Measurements from ENCODE around the gene WBP4. TPM values are rescaled to one million over a fixed set of nuclear protein-coding genes. Genes with fewer than 3 reads are reported as not detected.

WBP4 gene, protein sequence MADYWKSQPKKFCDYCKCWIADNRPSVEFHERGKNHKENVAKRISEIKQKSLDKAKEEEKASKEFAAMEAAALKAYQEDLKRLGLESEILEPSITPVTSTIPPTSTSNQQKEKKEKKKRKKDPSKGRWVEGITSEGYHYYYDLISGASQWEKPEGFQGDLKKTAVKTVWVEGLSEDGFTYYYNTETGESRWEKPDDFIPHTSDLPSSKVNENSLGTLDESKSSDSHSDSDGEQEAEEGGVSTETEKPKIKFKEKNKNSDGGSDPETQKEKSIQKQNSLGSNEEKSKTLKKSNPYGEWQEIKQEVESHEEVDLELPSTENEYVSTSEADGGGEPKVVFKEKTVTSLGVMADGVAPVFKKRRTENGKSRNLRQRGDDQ
- total RNA-seq: 10 to 100 TPM; 15.9 to 16.7 TPM

DNA sequence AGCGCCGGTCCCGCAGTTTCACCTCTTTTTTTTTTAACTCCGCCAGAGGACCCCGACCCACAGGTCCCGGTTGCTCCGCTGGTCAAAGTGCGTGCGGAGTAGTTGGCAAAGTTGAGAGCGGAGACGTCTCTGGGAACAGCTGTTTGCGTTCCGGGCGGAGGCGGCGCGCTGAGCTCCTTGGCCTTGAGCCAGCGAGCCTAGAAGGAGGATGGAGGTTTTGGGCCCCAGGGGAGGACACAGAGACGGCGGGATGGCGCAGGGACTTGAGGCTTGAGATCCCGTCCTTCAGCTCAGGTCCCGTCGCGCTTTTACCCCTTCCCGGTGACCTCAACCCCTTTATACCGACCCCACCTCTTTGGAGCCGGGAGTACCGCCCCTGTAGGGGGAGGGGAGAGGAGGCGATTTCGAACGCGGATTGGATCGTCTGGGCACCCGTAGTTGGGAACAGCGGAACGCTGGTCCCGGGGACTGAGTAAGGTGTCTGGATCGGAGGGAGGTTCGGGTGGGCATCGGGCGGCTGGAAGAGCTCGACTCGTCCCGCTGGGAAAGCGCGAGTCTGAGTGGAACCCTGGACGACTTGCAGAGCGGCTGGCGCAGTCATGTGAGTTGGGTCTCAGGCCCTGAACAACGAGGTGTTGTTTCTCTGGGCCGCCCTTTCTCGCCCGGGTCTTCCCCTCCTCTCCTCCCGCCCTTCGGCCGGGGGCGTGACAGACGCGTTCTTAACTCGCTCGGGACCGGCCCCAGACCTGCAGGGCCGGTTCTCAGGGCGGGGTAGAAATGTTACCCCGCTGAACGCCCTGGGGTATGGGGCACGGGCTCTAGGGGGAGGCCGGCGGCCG lies at the start of gene WBP4:
TSS of gene WBP4 (plus strand) at position 435 of the 839 bp plus-strand sequence. CDS start at position 600, 165 bp downstream.
- peaks cover 62% of the 10 kb centered on the region for H3K4me1 Mint-ChIP-seq
- peak within 1 kb of the TSS; percentile 99 for H3K4me3 Mint-ChIP-seq
- peaks cover 6% of the 10 kb centered on the region for H3K27me3 Mint-ChIP-seq
- peak; percentile 89 for DNase-seq
- no peaks in the 10 kb centered on the region for H3K9me3 Mint-ChIP-seq
- H3K36me3 Mint-ChIP-seq: peaks cover 26% of the 10 kb centered on the region
- H3K27ac Mint-ChIP-seq: peak within 1 kb of the TSS; percentile 99

DNA sequence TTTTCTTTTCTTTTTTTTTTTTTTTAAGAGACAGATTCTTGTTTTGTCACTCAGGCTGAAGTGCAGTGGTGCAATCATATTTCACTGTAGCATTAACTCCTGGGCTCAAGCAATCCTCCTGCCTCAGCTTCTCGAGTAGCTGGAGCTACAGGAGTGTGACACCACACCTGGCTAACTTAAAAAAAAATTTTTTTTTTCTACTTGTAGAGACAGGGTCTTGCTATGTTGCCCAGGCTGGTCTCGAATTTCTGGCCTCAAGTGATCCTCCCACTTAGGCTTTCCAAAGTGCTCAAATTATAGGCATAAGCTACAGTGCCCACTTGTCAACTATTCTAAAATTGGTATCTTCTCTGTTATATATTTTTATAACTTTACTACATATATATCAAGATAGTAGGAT lies 48.8 kb upstream of the WBP4 start:
- peak overlapping the region; percentile 20 for H3K27ac Mint-ChIP-seq
- peaks cover 65% of the 10 kb centered on the region for H3K4me1 Mint-ChIP-seq
- H3K4me3 Mint-ChIP-seq: no peak overlapping the region
- no peaks in the 10 kb centered on the region for H3K9me3 Mint-ChIP-seq
- no peak for DNase-seq
- H3K36me3 Mint-ChIP-seq: peaks cover 39% of the 10 kb centered on the region
- H3K27me3 Mint-ChIP-seq: no peaks in the 10 kb centered on the region

DNA sequence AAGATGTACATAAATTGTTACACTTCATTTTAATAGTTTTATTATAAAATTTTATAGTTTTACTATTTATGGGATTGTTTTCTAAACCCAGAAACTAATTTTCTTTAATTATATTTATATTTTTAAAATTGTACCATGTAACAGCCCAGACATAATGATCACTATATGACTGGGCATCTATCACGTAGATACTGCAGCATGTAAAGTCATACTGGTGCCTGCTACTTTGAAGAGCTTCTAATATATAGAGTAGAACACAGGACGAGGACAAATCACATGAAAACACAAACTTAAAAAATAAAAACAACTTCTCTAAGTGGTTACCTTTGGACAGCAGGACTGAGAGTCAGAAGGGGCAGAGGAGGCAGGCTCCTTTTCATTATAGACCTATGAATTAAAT lies 47.5 kb upstream of the WBP4 start:
- H3K9me3 Mint-ChIP-seq: no peaks in the 10 kb centered on the region
- peak overlapping the region; percentile 94 for H3K27ac Mint-ChIP-seq
- H3K27me3 Mint-ChIP-seq: no peaks in the 10 kb centered on the region
- peaks cover 52% of the 10 kb centered on the region for H3K4me1 Mint-ChIP-seq
- peaks cover 38% of the 10 kb centered on the region for H3K36me3 Mint-ChIP-seq
- DNase-seq: no peak
- peak overlapping the region; percentile 60 for H3K4me3 Mint-ChIP-seq

DNA sequence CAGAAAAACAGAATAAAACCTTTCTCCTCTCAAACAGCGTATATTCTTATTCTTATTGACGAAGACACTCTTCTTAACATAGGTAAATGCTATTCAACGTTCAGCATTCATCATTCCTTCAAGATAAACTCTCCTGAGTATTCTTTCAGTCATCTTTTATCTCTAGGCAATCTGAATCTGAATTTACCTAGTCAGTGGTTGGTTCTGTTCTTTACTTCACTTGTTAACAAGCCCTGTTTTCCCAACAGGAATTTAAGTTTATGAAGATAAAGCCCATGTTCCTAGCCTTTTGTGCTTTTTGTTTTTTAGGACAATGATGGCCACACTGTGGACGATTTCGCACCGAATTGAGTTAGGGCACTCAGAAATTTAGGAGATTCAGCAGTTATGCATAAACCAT lies 45.4 kb upstream of the WBP4 start:
- Mint-ChIP-seq H3K36me3 (peaks cover 35% of the 10 kb centered on the region), H3K27ac (peak overlapping the region; percentile 94), H3K4me1 (peaks cover 57% of the 10 kb centered on the region), H3K27me3 (no peaks in the 10 kb centered on the region), H3K9me3 (no peaks in the 10 kb centered on the region), H3K4me3 (peak overlapping the region; percentile 88)
- no peak for DNase-seq

DNA sequence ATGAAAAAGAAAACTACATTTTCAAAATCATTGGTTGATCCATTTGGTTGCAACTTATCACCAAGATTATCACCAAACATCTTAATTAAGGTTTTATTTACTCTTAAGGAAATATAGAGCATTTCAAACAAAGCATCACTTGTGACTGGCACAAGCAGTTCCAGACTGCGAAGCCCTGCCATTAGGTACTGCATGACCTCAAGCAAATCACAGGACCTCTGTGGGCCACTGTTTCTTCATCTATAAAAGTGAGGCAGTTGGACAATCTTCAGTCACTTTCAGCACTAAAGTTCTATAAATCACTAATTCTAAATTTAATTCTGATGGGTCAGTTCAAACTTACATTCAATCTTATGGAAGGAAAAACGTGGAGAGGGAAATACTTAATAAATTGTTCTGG lies 44.1 kb upstream of the WBP4 start:
- H3K4me1 Mint-ChIP-seq: peaks cover 51% of the 10 kb centered on the region

DNA sequence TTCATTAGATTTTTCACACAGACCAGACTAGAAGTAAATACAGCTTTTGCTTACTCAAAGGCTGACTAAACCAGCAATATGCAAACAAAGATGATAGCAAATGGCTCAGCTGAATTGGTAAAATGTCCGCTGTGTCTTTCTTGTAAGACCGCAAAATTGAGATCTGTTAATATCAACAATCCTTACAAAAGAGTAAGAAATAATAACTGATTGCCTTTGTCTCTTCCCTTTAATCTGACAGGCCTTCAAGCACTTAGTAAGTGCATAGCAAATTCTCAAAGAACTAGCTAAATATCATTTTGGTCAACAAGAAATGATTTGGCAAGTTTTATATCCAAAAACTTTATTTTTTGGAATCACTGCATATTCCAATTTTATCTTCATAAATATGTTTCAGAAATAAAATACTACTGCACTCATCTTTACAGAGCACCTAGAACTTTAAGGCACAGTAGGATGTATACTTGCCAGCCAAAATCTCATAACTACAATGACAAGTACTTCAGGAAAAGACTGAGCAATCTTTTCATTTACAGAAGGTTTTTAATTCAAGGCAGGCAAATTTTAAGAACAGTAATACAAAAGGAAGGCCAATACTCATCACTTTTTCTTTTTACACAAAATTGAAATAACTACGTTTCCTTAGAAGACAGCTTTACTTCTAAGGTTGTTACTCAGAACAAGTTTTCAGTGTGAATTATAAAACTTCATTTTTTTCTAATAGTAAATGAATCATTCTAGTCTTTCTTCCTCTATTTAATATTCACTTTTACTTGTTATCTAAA lies 43.3 kb upstream of the WBP4 start:
- peaks cover 49% of the 10 kb centered on the region for H3K4me1 Mint-ChIP-seq
- H3K36me3 Mint-ChIP-seq: peaks cover 22% of the 10 kb centered on the region
- H3K27ac Mint-ChIP-seq: peak overlapping the region; percentile 93
- H3K9me3 Mint-ChIP-seq: no peaks in the 10 kb centered on the region
- no peak for DNase-seq
- no peaks in the 10 kb centered on the region for H3K27me3 Mint-ChIP-seq
- peak overlapping the region; percentile 89 for H3K4me3 Mint-ChIP-seq

More for the DNA sequence above, 44.1 kb upstream of the WBP4 start:
- no peak for DNase-seq
- H3K4me3 Mint-ChIP-seq: peak overlapping the region; percentile 89
- peaks cover 26% of the 10 kb centered on the region for H3K36me3 Mint-ChIP-seq
- H3K27me3 Mint-ChIP-seq: no peaks in the 10 kb centered on the region
- peak overlapping the region; percentile 93 for H3K27ac Mint-ChIP-seq
- no peaks in the 10 kb centered on the region for H3K9me3 Mint-ChIP-seq

DNA sequence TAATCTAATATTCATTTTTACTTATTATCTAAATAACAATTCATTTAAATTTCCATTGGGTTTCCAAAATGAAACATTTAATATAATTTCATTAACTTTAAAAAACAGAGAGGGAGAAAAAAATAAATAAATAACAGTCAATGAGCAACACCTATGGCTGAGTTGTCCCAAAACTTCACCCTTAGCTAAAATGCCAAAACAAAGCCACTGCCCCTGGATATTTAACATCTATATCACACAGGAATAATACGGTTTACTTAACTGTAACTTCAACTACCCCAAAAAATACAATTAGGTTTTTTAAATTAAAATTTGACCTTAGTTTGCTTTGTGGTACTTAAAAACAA lies 42.7 kb upstream of the WBP4 start:
- DNase-seq: no peak

DNA sequence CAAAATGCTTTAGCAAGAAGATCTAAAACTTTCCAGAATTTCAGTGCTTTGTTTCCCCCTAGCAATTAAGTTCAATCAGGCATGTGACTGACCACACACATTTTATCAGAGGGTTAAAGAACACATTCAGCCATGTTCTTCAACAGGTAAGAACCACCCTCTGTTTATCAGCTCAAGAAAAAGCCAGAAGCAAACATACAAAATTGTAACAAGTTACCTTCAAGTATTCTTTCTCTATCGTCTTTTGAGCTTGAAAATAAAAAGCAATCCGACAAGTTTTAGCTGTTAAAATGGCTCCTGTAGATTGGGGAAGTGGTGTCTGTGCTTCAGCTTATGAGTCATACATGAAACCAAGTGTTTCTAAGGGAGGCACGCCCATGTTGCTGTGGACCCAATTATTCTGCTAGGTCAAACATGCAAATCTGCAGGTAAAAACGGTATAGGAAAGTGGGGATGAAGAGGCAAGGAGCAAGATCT lies 42.3 kb upstream of the WBP4 start, which contains the start of gene ELF1:
TSS of gene ELF1 (minus strand) at position 306 of the 477 bp plus-strand sequence. CDS start 37,262 bp downstream, outside the sequence.
- Mint-ChIP-seq H3K36me3 (peaks cover 16% of the 10 kb centered on the region), H3K9me3 (no peaks in the 10 kb centered on the region), H3K4me1 (peaks cover 45% of the 10 kb centered on the region), H3K27me3 (no peaks in the 10 kb centered on the region), H3K4me3 (peak within 1 kb of the TSS; percentile 93), H3K27ac (peak within 1 kb of the TSS; percentile 99)
- DNase-seq: peak; percentile 40

More for the DNA sequence above, 42.7 kb upstream of the WBP4 start:
- peaks cover 47% of the 10 kb centered on the region for H3K4me1 Mint-ChIP-seq
- peak overlapping the region; percentile 93 for H3K4me3 Mint-ChIP-seq
- H3K36me3 Mint-ChIP-seq: peaks cover 18% of the 10 kb centered on the region
- peak overlapping the region; percentile 99 for H3K27ac Mint-ChIP-seq
- H3K9me3 Mint-ChIP-seq: no peaks in the 10 kb centered on the region
- H3K27me3 Mint-ChIP-seq: no peaks in the 10 kb centered on the region

DNA sequence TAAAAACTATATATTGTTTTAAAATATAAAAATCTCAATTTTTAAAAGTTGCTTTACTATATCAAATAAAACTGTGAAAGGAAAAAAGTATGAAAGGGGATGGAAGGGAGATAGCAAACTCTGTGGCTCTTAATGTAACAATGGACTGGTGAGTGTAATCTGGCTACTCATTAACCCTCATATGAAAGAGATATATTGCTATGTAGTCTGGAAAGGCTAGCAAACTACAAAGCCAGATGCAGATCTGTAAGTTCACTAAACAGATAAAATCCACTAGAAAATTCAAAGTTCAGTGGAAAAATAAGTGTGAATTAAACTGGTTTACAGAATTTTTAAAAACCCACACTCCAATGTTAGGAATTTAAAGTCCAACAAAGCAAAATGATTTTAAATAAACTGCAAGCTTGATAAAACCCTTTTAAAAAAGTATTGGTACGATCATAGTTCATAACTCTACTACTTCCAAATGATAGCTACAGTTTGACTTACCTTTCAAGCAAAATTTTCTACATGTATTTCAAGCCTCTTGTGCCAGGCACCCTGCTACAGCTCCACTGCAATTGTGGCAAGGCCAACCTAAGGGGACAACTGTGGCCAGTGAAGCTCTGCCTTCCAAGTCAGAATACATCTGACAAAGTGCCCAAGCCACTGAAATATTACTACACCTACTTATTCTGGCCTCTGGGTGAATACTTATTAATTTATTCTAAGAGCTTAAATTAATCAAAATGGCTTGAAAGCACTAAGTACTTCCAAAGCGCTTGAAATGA lies 41.5 kb upstream of the WBP4 start:
- H3K27me3 Mint-ChIP-seq: no peaks in the 10 kb centered on the region
- H3K9me3 Mint-ChIP-seq: no peaks in the 10 kb centered on the region
- no peak overlapping the region for H3K27ac Mint-ChIP-seq
- no peak for DNase-seq
- H3K4me3 Mint-ChIP-seq: no peak overlapping the region
- H3K4me1 Mint-ChIP-seq: peaks cover 44% of the 10 kb centered on the region
- H3K36me3 Mint-ChIP-seq: peaks cover 18% of the 10 kb centered on the region

DNA sequence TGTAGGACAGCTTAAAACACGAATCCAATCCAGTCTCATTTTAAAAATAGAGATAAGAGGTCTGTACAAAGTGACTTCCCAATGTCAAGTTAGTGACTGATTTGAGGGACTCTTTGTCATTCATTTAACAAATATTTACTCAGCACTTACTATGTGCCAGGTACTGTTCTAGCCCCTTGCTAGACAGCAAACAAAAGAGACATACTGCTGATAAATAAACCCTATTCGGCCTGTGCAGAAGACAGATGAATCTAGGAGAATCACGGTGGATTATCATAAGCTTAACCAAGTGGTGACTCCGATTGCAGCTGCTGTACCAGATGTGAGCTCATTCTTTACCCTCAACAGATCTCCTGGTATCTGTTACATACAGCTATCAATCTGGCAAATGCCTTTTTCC lies 35.8 kb upstream of the WBP4 start:
- H3K36me3 Mint-ChIP-seq: peaks cover 7% of the 10 kb centered on the region
- no peak overlapping the region for H3K4me3 Mint-ChIP-seq
- DNase-seq: no peak
- no peak overlapping the region for H3K27ac Mint-ChIP-seq
- H3K27me3 Mint-ChIP-seq: no peaks in the 10 kb centered on the region
- H3K4me1 Mint-ChIP-seq: peaks cover 29% of the 10 kb centered on the region
- no peaks in the 10 kb centered on the region for H3K9me3 Mint-ChIP-seq

DNA sequence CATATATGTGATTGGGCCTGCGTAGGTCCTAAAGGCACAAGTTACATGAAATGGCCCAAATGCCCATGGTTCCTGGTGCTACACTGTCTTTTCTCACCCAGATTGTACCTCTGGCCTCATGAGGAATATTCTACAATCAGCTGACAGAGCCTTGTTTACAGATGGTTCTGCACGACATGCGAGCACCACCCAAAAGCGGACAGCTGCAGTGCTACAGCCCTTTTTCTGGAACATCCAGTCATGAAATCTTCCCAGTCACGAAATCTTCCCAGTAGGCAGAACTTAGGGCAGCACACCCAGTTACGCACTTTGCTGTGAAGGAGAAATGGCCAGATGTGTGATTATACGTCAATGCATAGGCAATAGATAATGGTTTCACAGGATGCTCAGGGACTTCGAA lies 34.5 kb upstream of the WBP4 start:
- Mint-ChIP-seq H3K9me3 (no peaks in the 10 kb centered on the region), H3K27me3 (no peaks in the 10 kb centered on the region)
- DNase-seq: no peak

DNA sequence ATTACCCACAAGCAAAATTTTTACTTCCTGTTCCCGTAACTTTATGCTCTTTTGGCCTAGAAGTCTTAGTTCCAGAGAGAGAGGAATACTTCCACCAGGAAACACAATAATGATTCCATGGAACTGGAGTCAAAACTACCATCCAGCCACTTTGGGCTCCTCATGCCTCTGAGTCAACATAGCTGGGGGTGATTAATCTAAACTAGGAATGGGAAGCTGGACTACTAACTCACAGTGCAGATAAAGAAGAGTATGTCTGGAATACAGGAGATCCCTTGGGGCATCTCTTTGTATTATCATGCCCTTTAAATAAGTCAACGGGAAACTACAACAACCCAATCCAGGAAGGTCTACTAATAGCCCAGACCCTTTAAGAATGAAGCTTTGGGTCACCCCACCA lies 33.3 kb upstream of the WBP4 start:
- Mint-ChIP-seq H3K27ac (no peak overlapping the region), H3K36me3 (peaks cover 7% of the 10 kb centered on the region), H3K4me3 (no peak overlapping the region), H3K9me3 (no peaks in the 10 kb centered on the region), H3K27me3 (no peaks in the 10 kb centered on the region), H3K4me1 (peaks cover 31% of the 10 kb centered on the region)
- DNase-seq: no peak

More for the DNA sequence above, 34.5 kb upstream of the WBP4 start:
- no peak overlapping the region for H3K4me3 Mint-ChIP-seq
- no peak overlapping the region for H3K27ac Mint-ChIP-seq
- H3K36me3 Mint-ChIP-seq: peaks cover 7% of the 10 kb centered on the region
- H3K4me1 Mint-ChIP-seq: peaks cover 30% of the 10 kb centered on the region

DNA sequence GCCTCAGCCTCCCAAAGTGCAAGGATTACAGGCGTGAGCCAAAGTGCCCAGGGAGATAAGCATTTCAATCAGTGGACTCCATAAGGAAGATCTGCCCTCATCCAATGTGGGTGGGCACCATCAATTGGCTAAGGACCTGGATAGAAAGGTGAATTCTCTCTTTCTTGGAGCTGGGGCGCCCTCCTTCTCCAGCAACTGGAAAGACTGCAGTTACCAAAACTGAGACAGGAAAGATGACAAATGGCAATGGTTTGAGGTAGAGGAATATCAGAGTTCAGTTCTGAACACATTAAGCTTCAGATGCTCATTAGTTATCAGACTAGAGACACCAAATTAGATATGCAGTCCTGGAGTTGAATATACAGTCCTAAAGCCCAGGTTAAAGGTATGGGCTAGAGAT lies 31.7 kb upstream of the WBP4 start:
- Mint-ChIP-seq H3K4me3 (no peak overlapping the region), H3K36me3 (peaks cover 4% of the 10 kb centered on the region), H3K4me1 (peaks cover 32% of the 10 kb centered on the region), H3K27ac (no peak overlapping the region), H3K9me3 (no peaks in the 10 kb centered on the region), H3K27me3 (no peaks in the 10 kb centered on the region)
- DNase-seq: no peak

Measured in activated naive CD8-positive, alpha-beta T cell treated with anti-CD3 and anti-CD28 coated beads for 36 hours (primary cell).